HG03103 (cell line): ENCODE results near the gene LARP7.
A peak's percentile ranks its signal among the peaks of the same experiment; 100 is the strongest.
"Not testable (repeated sequence)": the region's sequence is repeated elsewhere in the genome, so short reads cannot be mapped to it uniquely, and the experiment has no call there.

Experiments
- ATAC-seq: cut with Tn5 transposase; IDR thresholded peaks from one replicate; pipeline ENCODE4 v1.9.1; 2021; ENCODE audit warnings: low read depth; ENCODE audit not compliant: unreplicated experiment

The LARP7 gene

GRCh38 chr4:112649055-112649408 lies 12.1 kb downstream of the LARP7 start:
- no peak for ATAC-seq

GRCh38 chr4:112650332-112650731 lies 13.4 kb downstream of the LARP7 start:
- no peak for ATAC-seq

GRCh38 chr4:112651641-112652040 lies 14.7 kb downstream of the LARP7 start:
- no peak for ATAC-seq

GRCh38 chr4:112652216-112652615 lies 15.3 kb downstream of the LARP7 start:
- no peak for ATAC-seq

GRCh38 chr4:112655270-112655669 lies 18.3 kb downstream of the LARP7 start:
- no peak for ATAC-seq

- not testable (repeated sequence) for ATAC-seq
Measured at GRCh38 chr4:112656115-112656514, 19.2 kb downstream of the LARP7 start.

- ATAC-seq: no peak
Measured at GRCh38 chr4:112664611-112665010, 27.7 kb downstream of the LARP7 start.

- no peak for ATAC-seq
Measured at GRCh38 chr4:112668131-112668530, 31.2 kb downstream of the LARP7 start.

GRCh38 chr4:112673076-112673475 lies 36.1 kb downstream of the LARP7 start:
- ATAC-seq: no peak

- ATAC-seq: no peak
Measured at GRCh38 chr4:112673686-112674085, 36.7 kb downstream of the LARP7 start.

- ATAC-seq: no peak
Measured at GRCh38 chr4:112674376-112674775, 37.4 kb downstream of the LARP7 start.

GRCh38 chr4:112677519-112678091 lies 40.7 kb downstream of the LARP7 start:
- no peak for ATAC-seq

- no peak for ATAC-seq
Measured at GRCh38 chr4:112680996-112681395, 44.1 kb downstream of the LARP7 start.

GRCh38 chr4:112693507-112693906 lies 56.6 kb downstream of the LARP7 start:
- ATAC-seq: no peak

GRCh38 chr4:112700679-112701078 lies 63.7 kb downstream of the LARP7 start:
- no peak for ATAC-seq

GRCh38 chr4:112702892-112703291 lies 65.9 kb downstream of the LARP7 start:
- no peak for ATAC-seq

GRCh38 chr4:112704322-112704721 lies 67.4 kb downstream of the LARP7 start:
- ATAC-seq: no peak

GRCh38 chr4:112704991-112705845 lies 68.3 kb downstream of the LARP7 start:
- ATAC-seq: peak; percentile 9

- ATAC-seq: peak; percentile 50
Measured at GRCh38 chr4:112705891-112706839, 69.2 kb downstream of the LARP7 start.

GRCh38 chr4:112706840-112707207 lies 69.9 kb downstream of the LARP7 start:
- no peak for ATAC-seq
